Endodermal cell (in vitro differentiated cells): Measurements from ENCODE around the gene CIDEC. TPM values are rescaled to one million over a fixed set of nuclear protein-coding genes. Genes with fewer than 3 reads are reported as not detected.

Source experiments
- DNase-seq: peaks from one replicate; pipeline ENCODE4 v3.0.0-alpha.2; 2017
- H3K27ac ChIP-seq: 2 replicates; pipeline ENCODE4 v1.5.1; 2013; ENCODE audit warnings: mild to moderate bottlenecking, low read depth, low read length, moderate library complexity
- H3K27me3 ChIP-seq: 2 replicates; pipeline ENCODE4 v1.6.1; 2013; ENCODE audit warnings: mild to moderate bottlenecking, low read length, moderate library complexity; ENCODE audit not compliant: insufficient read depth, control insufficient read depth, poor library complexity, severe bottlenecking
- H3K36me3 ChIP-seq: 2 replicates; pipeline ENCODE4 v1.7.0; 2013; ENCODE audit warnings: mild to moderate bottlenecking, low read length, moderate library complexity; ENCODE audit not compliant: control insufficient read depth, insufficient read depth
- H3K4me1 ChIP-seq: one replicate; pipeline ENCODE4 v1.7.0; 2013; ENCODE audit warnings: low read length; ENCODE audit not compliant: control insufficient read depth, insufficient read depth
- H3K4me3 ChIP-seq: 2 replicates; pipeline ENCODE4 v1.5.1; 2013; ENCODE audit warnings: mild to moderate bottlenecking, low read length, moderate library complexity
- H3K9ac ChIP-seq: 2 replicates; pipeline ENCODE4 v1.6.1; 2013; ENCODE audit warnings: mild to moderate bottlenecking, low read length, moderate library complexity; ENCODE audit not compliant: poor library complexity, severe bottlenecking; ENCODE audit errors: extremely low read depth
- H3K9me3 ChIP-seq: 2 replicates; pipeline ENCODE4 v1.6.1; 2013; ENCODE audit warnings: mild to moderate bottlenecking, low read length, moderate library complexity; ENCODE audit not compliant: control insufficient read depth
- H3K27ac Mint-ChIP-seq: 2 replicates; pipeline ENCODE4 v1.8.0; 2020; ENCODE audit warnings: mixed read lengths
- H3K27me3 Mint-ChIP-seq: 2 replicates; pipeline ENCODE4 v1.8.0; 2021; ENCODE audit warnings: mild to moderate bottlenecking, mixed read lengths; ENCODE audit not compliant: insufficient read depth
- H3K36me3 Mint-ChIP-seq: 2 replicates; pipeline ENCODE4 v1.8.0; 2020; ENCODE audit warnings: low read depth, mixed read lengths
- H3K4me1 Mint-ChIP-seq: 2 replicates; pipeline ENCODE4 v1.8.0; 2020; ENCODE audit warnings: mixed read lengths
- H3K4me3 Mint-ChIP-seq: 2 replicates; pipeline ENCODE4 v1.8.0; 2020; ENCODE audit warnings: mild to moderate bottlenecking, moderate library complexity, mixed read lengths
- H3K9me3 Mint-ChIP-seq: 2 replicates; pipeline ENCODE4 v1.8.0; 2020; ENCODE audit warnings: mild to moderate bottlenecking, mixed read lengths
- WGBS, 2 experiments: methylation state at CpG; one replicate each; pipeline versions ENCODE4 v1.1.5 to v1.1.7; 2013; ENCODE audit warnings: missing lambda C conversion rate in 2 of 2, mixed read lengths in 1 of 2; ENCODE audit not compliant: insufficient coverage in 1 of 2, insufficient read length in 1 of 2; 5-methylcytosine and 5-hydroxymethylcytosine counted together
- total RNA-seq, 2 donors: library from RNA; stranded (reverse); fragmentation: NEBNext Ultra II Directional in 1 of 2; extraction: Animal tissue kit (Norgen Biotek cat#: 25700) in 1 of 2; gene quantifications; 2 replicates in 1 of 2; 3 replicates in 1 of 2; pipeline ENCODE4 v1.2.1, GENCODE V29; 2021
- TF ChIP-seq, protein P1 (sequence below): fragments of 200-600 bp; sonication (generic); conservative IDR thresholded peaks from 2 replicates; pipeline ENCODE4 v1.5.0; 2021; ENCODE audit warnings: antibody characterized with exemption, mild to moderate bottlenecking

Gene CIDEC
- total RNA-seq, 2 donors from 2014 or later, result not detected

DNA sequence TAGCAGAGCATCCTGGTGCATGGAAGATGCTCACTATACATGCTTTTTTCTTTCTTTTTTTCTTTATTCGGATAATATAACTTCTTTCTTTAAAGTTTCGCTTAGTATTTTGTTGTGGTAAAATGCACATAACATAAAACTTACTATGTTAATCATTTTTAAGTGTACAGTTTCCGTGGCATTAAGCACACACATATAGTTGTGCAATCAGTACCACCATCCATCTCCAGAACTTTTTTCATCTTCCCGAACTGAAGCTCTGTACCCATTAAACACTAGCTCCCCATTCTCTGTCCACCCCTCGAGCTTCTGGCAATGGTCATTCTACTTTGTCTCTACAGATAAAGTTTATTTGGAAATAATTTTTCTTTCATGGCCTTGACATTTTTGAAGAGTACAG is 9.4 kb upstream of the CIDEC start:
- H3K27me3 ChIP-seq, result peaks cover 7% of the 10 kb centered on the region
- Mint-ChIP-seq H3K4me3 (no peak overlapping the region), H3K36me3 (peaks cover 21% of the 10 kb centered on the region), H3K9me3 (no peaks in the 10 kb centered on the region), H3K4me1 (no peaks in the 10 kb centered on the region), H3K27ac (no peak overlapping the region), H3K27me3 (no peaks in the 10 kb centered on the region)
- H3K9me3 ChIP-seq, result no peaks in the 10 kb centered on the region
- 87 to 90% methylated on average over 2 to 3 of the region's 5 CpGs for WGBS, 2 experiments
- H3K4me3 ChIP-seq, result no peak overlapping the region
- no peak overlapping the region for H3K27ac ChIP-seq
- TF ChIP-seq, protein P1, sequence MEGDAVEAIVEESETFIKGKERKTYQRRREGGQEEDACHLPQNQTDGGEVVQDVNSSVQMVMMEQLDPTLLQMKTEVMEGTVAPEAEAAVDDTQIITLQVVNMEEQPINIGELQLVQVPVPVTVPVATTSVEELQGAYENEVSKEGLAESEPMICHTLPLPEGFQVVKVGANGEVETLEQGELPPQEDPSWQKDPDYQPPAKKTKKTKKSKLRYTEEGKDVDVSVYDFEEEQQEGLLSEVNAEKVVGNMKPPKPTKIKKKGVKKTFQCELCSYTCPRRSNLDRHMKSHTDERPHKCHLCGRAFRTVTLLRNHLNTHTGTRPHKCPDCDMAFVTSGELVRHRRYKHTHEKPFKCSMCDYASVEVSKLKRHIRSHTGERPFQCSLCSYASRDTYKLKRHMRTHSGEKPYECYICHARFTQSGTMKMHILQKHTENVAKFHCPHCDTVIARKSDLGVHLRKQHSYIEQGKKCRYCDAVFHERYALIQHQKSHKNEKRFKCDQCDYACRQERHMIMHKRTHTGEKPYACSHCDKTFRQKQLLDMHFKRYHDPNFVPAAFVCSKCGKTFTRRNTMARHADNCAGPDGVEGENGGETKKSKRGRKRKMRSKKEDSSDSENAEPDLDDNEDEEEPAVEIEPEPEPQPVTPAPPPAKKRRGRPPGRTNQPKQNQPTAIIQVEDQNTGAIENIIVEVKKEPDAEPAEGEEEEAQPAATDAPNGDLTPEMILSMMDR, result no peak
- peaks cover 20% of the 10 kb centered on the region for H3K36me3 ChIP-seq
- DNase-seq, result no peak
- no peaks in the 10 kb centered on the region for H3K4me1 ChIP-seq
- no peak overlapping the region for H3K9ac ChIP-seq

DNA sequence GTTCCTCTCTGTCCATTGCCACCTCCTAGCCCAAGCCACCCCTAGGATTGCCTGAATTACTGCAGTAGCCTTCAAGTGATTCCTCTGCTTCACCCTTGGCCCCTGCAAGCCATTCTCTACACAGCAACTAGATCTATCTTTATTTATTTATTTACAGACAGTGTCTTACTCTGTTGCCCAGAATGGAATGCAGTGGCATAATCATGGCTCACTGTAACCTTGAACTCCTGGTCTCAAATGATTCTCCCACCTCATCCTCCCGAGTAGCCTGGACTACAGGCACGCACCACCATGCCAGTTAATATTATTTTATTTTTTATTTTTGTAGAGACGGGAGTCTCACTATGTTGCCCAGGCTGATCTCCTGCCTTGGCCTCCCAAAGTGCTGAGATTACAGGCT is 8.5 kb upstream of the CIDEC start:
- no peaks in the 10 kb centered on the region for H3K9me3 Mint-ChIP-seq
- no peaks in the 10 kb centered on the region for H3K9me3 ChIP-seq
- H3K9ac ChIP-seq, result no peak overlapping the region
- no peak for DNase-seq
- H3K4me3 ChIP-seq, result no peak overlapping the region
- no peak overlapping the region for H3K27ac Mint-ChIP-seq
- H3K27me3 Mint-ChIP-seq, result no peaks in the 10 kb centered on the region
- 88 to 100% methylated on average over 1 to 2 of the region's 3 CpGs for WGBS, 2 experiments
- H3K36me3 Mint-ChIP-seq, result peaks cover 15% of the 10 kb centered on the region
- H3K4me1 Mint-ChIP-seq, result no peaks in the 10 kb centered on the region
- no peak overlapping the region for H3K4me3 Mint-ChIP-seq
- H3K4me1 ChIP-seq, result no peaks in the 10 kb centered on the region
- H3K36me3 ChIP-seq, result peaks cover 14% of the 10 kb centered on the region
- TF ChIP-seq, protein P1, result no peak
- H3K27me3 ChIP-seq, result peaks cover 7% of the 10 kb centered on the region
- no peak overlapping the region for H3K27ac ChIP-seq

DNA sequence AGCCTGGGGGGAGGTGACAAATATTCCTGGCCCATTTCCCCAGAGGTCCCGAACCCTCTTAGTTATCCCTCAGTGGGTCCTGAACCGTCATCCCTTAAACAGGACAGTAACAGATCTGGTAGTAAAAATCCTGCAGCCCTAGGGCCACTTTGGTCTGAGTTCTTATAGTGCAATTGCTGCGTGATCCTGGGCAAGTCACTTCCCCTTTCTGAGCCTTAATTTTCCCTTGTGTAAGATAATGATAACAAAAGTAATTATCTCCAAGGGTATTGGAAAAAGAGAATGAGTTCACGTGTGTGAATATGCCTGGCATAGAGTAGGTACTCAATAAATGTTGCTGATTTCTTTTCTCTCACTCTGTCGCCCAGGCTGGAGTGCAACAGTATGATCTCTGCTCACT is 7.4 kb upstream of the CIDEC start:
- no peaks in the 10 kb centered on the region for H3K4me1 ChIP-seq
- WGBS, 2 experiments, result 90 to 98% methylated on average over 5 of the region's 5 CpGs
- no peak overlapping the region for H3K4me3 ChIP-seq
- peaks cover 6% of the 10 kb centered on the region for H3K36me3 Mint-ChIP-seq
- H3K4me3 Mint-ChIP-seq, result no peak overlapping the region
- peaks cover 7% of the 10 kb centered on the region for H3K27me3 ChIP-seq
- no peak overlapping the region for H3K9ac ChIP-seq
- no peaks in the 10 kb centered on the region for H3K4me1 Mint-ChIP-seq
- no peaks in the 10 kb centered on the region for H3K9me3 Mint-ChIP-seq
- H3K9me3 ChIP-seq, result no peaks in the 10 kb centered on the region
- H3K36me3 ChIP-seq, result peaks cover 3% of the 10 kb centered on the region
- no peak for DNase-seq
- H3K27me3 Mint-ChIP-seq, result no peaks in the 10 kb centered on the region
- H3K27ac Mint-ChIP-seq, result no peak overlapping the region
- TF ChIP-seq, protein P1, result no peak
- H3K27ac ChIP-seq, result no peak overlapping the region
